Neural cell (in vitro differentiated cells): ENCODE results near the gene ABCA1.

Source experiments
- EP300 ChIP-seq: fragments of 450-650 bp; conservative IDR thresholded peaks from 2 replicates; pipeline ENCODE4 v1.6.1; 2014; ENCODE audit warnings: antibody characterized with exemption, mild to moderate bottlenecking, moderate library complexity; ENCODE audit not compliant: poor library complexity, severe bottlenecking
- EZH2 ChIP-seq: fragments of 200-600, 300-800 bp; shearing (Covaris generic), sonication (generic); IDR thresholded peaks from 2 replicates; pipeline ENCODE4 v1.6.1; 2014; ENCODE audit warnings: antibody characterized with exemption, low read length, borderline replicate concordance, mild to moderate bottlenecking; ENCODE audit not compliant: insufficient read depth, poor library complexity, severe bottlenecking
- MXI1 ChIP-seq: fragments of 450-650 bp; conservative IDR thresholded peaks from 2 replicates; pipeline ENCODE4 v1.6.1; 2014; ENCODE audit warnings: antibody characterized with exemption, mild to moderate bottlenecking; ENCODE audit not compliant: poor library complexity, severe bottlenecking
- POLR2AphosphoS5 ChIP-seq: IDR thresholded peaks from 2 replicates; pipeline ENCODE4 v1.6.1; 2012
- RAD21 ChIP-seq: fragments of 450-650 bp; conservative IDR thresholded peaks from 2 replicates; pipeline ENCODE4 v1.6.1; 2014; ENCODE audit warnings: antibody characterized with exemption, mild to moderate bottlenecking, moderate library complexity
- REST ChIP-seq: IDR thresholded peaks from 2 replicates; pipeline ENCODE4 v1.6.1; 2012; ENCODE audit warnings: borderline replicate concordance
- SMC3 ChIP-seq: fragments of 450-650 bp; conservative IDR thresholded peaks from 2 replicates; pipeline ENCODE4 v1.6.1; 2014; ENCODE audit warnings: antibody characterized with exemption, mild to moderate bottlenecking, moderate library complexity; ENCODE audit not compliant: poor library complexity
- TAF1 ChIP-seq: IDR thresholded peaks from 2 replicates; pipeline ENCODE4 v1.6.1; 2012; ENCODE audit warnings: low read depth
- TF ChIP-seq, protein P1 (sequence below): fragments of 450-650 bp; IDR thresholded peaks from 2 replicates; pipeline ENCODE4 v1.5.1; 2014; ENCODE audit warnings: antibody characterized with exemption, mild to moderate bottlenecking, moderate library complexity; ENCODE audit not compliant: poor library complexity, severe bottlenecking

DNA sequence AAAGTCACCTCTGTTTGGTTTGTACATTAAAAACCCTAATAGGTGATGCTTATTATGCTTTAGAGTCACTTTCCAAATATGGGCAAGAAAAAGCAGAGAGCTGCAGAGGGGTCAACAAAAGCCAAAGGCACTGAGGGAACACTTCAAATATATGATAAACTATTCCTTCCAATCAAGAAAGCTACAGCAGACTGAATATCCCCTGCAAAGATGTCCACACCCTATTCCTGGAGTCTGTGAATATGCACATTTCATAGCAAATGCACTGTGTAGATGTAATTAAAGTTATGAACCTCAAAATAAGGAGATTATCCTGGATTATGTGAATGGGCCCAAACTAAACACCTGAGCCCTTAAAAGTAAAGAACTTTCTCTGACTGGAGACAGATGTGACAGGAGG lies 74.3 kb downstream of the ABCA1 start:
- TF ChIP-seq, protein P1, sequence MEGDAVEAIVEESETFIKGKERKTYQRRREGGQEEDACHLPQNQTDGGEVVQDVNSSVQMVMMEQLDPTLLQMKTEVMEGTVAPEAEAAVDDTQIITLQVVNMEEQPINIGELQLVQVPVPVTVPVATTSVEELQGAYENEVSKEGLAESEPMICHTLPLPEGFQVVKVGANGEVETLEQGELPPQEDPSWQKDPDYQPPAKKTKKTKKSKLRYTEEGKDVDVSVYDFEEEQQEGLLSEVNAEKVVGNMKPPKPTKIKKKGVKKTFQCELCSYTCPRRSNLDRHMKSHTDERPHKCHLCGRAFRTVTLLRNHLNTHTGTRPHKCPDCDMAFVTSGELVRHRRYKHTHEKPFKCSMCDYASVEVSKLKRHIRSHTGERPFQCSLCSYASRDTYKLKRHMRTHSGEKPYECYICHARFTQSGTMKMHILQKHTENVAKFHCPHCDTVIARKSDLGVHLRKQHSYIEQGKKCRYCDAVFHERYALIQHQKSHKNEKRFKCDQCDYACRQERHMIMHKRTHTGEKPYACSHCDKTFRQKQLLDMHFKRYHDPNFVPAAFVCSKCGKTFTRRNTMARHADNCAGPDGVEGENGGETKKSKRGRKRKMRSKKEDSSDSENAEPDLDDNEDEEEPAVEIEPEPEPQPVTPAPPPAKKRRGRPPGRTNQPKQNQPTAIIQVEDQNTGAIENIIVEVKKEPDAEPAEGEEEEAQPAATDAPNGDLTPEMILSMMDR: no peak
- TF ChIP-seq REST: no peak
- no peak for TF ChIP-seq TAF1
- TF ChIP-seq MXI1: no peak
- TF ChIP-seq SMC3: no peak
- TF ChIP-seq EZH2: no peak
- TF ChIP-seq EP300: no peak
- no peak for TF ChIP-seq POLR2AphosphoS5
- TF ChIP-seq RAD21: no peak
